Activated CD4-positive, alpha-beta T cell treated with anti-CD3 and anti-CD28 coated beads, Interleukin-2, Interleukin-4, amounts not matched to agents 100 ng/mL and 50 ng/mL, durations not matched to agents 16 hours and 8 hours (primary cell): Measurements from ENCODE around the gene CAMTA1.
"Not testable (repeated sequence)": the region's sequence is repeated elsewhere in the genome, so short reads cannot be mapped to it uniquely, and the experiment has no call there.

Experiments
- DNase-seq: peaks from one replicate; pipeline ENCODE4 v3.0.0-alpha.2; 2020; ENCODE audit warnings: low spot score

CAMTA1 gene

DNA sequence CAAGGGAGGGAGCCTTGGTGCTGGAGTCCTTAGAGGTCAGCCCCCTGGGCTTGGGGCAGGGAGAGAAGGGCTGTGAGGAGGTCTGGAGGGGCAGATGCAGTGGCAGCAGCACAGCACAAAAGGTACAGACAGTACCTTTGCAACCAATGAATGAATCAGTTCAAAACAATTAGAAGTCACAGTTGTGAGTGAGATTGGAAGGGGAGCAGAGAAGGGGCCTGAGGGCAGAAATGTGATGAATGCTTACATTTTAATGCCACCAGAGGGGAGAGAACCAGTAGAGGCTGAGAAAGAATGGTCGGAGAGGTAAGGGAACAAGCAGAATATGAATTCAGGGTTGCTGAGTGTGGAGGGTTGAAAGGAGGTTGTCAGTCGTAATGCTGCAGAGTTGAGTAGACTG, 24.2 kb downstream of the CAMTA1 start:
- no peak for DNase-seq

DNA sequence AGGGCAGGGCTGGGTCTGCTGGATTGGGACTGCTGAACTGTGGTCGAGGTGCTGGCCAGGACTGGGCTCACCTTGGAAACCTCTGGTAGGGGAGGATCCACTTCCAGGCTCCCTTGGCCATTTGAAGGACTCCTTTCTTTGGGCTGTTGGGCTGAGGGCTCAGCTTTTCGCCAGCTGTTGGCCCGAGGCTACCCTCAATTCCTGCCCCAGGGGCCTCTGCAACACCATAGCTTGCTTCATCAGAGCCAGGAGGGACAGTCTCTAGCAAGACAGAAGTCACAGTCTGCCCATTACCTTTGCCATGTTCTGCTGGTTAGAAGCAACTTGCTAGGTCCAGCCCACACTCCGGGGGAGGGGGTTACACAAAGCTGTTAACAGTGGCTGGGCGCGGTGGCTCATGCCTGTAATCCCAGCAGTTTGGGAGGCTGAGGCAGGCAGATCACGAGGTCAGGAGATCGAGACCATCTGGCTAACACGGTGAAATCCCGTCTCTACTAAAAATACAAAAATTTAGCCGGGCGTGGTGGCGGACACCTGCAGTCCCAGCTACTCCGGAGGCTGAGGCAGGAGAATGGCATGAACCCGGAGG, 25.0 kb downstream of the CAMTA1 start:
- DNase-seq: not testable (repeated sequence)

DNA sequence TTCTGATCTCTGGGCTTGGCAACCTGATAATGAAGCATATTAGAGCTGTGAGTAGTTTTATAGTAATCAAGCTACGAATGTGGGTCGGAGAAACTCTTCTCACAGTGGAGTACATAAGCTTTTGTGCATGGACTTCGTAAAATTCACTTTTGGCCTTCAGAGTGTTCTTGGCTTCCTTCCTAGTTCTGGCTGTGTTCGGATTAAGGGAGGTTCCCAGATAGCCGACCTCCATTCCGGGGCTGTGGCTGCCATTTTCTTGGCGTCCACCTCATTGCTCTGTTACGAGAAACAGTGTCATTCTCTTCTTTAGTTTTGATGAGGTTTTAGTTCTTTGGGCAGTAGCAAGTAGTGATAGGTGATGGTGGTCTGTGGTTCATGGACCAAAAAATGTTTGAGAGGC, 26.3 kb downstream of the CAMTA1 start:
- DNase-seq: no peak

DNA sequence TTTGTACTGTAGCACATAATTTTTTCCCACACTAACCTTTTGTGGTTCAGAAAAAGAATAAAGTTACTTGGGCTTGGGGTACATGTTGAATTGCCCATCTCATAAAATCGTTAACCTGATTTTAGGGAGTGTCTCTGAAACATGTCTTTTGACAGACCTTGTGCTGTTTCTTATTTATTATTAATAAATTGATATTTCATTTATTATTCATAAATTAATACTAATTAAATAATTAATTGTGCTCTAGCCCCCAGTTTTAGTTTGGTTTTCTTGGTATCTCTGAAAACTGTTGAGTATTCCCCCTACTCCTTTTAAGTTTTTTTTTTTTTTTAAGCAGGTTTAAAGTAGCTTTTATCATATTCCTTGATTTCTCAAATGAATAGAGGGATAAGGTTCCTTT, 27.9 kb downstream of the CAMTA1 start:
- DNase-seq: no peak

DNA sequence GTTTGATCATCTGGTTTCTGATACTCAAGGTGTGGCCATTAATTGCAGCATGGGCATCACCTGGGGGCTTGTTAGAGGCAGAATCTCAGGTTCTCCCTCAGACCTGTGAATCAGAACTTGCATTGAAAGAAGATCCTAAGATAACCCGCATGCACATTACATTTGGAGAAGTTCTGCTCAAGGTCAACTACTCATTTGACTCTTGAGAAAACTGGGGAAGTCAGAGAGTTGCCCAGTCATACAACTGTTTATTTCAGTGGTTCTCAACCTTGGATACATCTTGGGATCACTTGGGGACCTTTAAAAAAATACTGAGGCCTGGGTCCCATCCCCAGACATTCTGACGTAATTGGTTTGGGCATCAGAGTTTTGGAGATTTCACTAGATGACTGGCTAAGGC, 30.5 kb downstream of the CAMTA1 start:
- DNase-seq: no peak

DNA sequence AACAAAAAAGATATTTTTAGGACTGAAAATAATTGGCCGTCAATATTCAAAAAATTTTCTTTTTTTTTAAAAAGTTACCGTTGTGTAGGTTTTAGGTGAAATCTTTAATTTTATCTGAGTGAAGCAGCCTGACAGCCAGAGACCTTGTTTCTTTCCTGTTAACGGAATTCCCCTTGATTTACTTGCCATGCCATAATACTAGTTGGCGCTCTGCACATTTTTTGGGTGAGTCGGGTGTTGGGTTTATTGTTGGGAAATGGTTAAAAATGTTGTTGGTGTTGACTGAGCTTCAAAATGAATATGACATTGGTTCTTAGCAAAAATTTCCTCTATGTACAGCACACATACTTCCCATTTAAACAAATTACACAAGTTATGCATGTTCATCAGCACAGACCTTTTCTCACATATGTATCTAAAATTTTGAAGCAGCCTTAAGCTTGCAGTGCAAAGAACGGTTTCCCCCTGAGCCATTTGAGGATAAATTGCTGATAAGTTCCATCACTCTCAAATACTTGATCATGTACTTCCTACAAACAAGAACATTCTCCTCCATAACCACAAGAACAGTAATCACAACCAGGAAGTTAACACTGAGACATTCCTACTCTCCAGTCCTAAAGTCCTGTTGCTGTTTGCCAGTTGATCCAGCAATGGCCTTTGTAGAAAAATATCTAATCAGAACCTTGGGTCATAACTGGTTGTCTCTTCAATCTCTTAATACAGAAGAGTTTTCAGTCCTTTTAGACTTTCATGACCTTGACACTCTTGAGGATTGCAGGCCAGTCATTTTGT, 34.2 kb downstream of the CAMTA1 start:
- DNase-seq: no peak

DNA sequence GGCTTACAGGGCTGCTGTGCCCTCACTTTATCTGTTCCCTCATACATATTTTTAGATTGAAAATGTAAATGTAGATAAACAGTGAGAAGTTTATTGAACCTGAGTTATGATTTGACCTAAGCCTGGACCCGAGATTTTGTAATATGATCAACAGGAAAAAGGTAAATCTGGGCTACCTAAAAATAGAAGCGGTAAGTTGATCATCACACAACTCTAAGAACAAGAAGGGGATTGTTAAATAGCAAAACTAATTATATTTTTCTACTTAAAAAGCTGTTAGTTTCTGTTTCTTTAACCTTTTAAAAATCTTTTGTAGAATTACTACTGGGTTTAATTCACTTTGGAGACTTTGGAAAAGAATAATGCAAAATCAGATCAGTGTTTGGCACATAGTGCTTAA, 35.6 kb downstream of the CAMTA1 start:
- DNase-seq: no peak

DNA sequence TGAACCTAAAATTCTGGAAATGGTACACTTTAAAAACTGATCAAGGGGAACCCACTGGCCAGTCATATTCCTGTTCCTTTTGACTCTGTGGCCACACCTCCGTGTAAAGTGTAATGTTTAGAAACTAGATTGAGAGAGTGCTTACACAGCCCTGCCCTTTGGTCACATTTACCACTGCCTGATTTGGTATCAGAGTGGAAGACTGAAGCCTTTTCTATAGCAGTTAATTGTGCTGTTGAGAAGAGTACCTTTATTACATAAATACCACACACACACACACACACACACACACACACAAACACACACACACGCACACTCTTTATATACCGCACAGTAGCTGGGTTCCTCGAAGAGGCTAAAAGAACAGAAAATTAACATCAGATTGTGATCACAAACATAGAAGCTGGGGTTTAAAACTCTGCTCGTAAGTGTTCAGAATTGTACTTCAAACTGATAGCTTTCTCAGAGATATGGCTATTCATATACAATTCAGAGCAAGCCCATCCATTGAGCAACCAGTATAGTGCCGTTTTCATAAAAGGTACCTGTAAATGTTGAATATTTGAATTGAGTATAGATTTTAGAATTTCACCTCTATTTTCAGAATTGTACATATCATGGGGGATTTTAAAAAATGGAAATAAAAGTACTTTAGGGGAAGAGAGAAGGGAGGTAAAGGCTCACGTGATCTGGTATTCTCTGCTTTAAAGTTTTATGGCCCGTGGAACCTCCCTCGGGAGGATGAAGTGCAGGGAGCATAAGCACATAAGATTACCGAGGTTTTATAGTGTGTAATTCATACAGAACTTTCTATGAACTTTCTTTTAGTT, 37.5 kb downstream of the CAMTA1 start:
- DNase-seq: no peak

DNA sequence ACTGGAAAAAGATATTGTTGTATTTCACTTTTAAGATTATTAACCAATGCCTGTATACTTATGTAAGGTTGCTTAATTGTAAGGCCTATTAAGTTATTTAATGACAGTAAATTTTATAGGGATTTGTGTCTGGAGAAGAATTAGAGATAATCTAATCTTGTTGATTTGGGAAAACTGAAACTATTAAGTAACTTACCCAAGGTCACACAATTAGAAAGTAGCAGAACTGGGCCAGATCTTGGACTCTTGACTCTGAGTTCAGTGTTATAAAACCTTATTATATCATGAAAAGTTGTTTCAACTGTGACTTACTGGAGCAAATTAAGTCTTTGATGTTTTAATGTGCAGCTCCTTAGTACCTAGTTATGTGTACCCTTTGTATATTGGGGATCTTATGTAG, 38.5 kb downstream of the CAMTA1 start:
- no peak for DNase-seq

DNA sequence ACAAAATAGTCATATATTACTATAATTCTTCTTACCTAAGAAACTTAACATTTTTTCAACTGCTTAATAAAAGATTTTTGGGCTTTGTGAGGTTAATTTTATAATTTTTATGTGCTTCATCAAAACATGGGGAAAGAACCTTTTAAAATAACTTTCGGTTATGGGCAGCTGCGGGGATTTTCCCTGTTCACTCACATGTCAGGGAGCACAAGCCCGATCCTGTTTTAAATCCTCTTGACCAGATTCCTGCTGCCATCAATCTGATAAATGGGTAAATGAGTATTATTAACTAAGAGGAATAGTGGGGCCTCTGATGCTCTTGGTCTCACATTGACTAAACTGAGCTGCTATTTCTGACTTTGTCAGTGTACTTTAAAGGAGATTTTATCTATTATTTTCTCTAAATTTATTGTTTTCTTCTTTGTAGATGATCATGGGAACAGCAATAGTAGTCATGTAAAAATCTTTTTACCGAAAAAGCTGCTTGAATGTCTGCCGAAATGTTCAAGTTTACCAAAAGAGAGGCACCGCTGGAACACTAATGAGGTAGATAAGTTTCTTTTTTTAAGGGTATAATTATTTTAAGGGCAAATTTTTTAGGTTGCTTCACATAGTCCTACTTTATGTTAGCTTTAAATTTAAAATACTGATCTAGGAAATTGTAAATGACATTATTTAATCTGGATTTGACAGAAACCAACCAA, 39.6 kb downstream of the CAMTA1 start:
- no peak for DNase-seq

DNA sequence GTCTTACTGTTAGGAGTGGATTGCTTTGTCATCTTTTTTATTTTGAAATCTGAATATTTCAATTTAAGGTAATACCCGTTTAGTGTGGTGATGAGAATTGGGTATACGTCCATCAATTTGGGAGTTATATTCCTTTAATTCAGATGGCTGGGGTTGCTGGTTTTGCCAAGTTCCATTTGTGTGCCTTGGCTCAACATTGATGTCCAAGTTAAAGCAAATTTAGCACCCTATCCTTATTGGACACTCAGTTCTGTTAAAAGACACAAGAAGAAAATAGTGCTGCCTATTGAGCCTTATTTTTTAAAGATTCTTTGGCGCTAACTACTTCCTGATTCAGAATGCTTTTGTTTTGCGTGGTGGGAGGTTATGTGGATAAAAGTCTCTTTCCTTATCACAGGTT, 40.6 kb downstream of the CAMTA1 start:
- no peak for DNase-seq

DNA sequence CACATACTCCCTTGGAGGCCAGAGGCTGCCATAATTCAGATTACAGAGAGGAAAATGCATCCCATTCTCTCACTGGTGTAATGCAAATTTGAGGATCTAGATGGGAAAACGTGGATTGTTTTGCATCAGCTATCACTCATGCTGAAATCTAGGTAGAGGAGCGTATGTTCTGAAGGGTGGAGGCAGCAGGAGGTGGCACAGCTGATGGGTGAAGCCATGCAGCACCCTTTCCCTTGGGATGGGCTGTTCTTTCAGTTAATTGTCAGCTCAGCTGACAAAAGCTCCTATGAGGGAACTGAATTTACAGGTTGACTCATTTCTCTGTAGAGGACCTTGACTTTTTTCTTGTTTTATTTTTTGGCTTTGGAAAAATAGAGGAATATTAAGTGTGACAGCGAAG, 41.8 kb downstream of the CAMTA1 start:
- DNase-seq: no peak

DNA sequence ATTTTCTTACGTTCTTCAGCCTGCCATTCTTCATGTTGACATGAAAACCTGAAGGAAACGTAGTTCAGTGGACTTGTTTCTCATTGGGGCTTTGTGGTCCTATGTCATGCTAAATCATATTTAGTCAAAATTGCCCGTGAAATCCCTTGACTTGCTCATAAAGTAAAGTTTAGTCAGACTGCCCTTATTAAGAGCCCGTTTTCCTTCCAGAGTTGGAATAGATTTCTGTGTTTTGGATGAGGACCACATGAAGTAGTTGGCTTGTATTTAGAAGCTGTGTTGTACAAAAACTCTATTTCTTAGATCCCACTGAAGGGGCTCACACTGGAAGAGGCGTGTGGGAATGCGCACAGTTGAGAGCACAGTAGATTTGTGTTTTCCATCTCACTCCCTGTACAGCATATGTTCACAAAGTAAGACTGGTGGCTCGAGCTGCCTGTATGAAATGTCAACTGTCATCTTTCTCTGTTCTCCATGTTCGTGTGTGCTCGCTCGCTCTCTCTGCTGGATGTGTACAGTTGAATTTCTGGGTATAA, 42.4 kb downstream of the CAMTA1 start:
- DNase-seq: no peak

DNA sequence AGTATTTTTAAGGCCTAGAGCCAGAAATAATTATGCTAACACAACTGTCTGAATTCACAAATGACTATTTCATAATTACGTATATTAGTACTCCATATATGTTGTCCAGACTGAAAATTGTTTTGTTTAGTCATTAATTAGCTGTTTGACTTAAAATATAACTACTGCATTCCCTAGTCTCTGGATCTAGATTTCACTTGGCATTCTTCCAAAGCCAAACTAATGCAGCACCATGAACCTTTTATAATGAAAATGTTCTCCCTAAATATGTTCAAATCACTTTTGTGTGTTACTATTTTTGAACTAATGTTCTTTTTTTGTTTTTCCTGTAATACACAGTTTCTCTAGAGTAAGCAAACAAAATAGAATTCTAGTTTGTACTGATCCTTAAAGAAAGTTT, 46.1 kb downstream of the CAMTA1 start:
- DNase-seq: no peak

DNA sequence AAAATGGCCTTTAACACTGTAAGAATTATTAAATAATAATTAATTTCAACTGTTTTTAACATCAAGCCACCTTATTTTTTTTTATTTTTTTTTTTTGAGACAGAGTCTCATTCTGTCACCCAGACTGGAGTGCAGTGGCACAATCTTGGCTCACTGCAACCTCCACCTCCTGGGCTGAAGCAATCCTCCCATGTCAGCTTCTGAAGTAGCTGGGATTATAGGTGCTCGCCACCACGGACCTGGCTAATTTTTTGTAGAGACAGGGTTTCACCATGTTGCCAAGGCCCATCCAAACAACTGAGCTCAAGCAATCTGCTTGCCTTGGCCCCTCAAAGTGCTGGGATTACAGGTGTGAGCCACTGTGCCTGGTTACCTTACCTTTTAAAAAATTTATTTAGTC, 46.8 kb downstream of the CAMTA1 start:
- not testable (repeated sequence) for DNase-seq

DNA sequence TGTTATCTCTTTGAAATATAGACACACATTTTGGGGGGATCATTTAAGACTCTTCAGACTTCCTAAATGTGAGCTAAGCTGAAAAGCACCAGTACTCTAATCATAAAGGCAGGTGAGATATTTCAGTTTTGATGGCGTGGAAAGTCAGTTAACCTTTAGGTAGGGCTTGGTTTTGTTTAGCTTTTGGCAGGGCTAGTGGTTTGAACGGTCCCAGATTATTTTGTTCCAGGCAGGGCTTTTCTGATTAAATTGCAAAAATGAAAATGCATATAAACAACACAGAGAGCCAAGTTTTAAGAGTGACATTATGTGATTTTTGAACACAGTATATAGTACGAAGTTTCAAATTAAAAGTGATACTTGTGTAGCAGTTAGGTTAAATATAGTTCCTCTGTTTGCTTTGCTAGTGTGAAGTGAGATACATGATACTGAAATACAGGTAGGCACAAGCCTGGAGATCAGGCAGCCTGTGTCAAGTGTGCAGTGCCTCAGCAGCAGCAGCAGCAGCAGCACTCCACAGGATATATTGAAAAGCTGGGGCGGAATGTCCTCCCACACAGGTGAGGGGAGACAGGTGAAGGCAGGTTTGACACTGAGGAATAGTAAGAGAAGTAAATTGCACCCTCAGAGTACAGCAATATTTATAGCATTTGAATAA, 47.4 kb downstream of the CAMTA1 start:
- DNase-seq: no peak

DNA sequence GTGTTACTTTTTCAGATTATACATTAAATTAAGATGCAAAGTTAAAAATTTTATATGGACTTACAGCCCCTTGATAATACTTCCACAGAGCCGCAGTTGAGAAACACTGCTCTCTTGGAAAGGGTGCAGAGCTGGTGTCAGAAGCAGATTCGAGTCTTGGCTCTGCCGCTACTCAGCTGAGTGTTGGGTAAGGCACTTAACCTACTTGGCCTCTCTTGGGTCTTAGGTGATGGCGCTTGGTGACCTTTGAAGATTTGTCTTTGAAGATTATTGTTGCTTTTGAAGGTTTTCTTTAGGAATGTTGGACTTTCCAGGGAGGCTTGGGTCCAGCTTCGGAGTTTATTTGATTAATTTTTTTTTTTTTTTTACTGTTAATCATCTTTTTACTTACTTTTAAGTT, 48.5 kb downstream of the CAMTA1 start:
- DNase-seq: no peak

DNA sequence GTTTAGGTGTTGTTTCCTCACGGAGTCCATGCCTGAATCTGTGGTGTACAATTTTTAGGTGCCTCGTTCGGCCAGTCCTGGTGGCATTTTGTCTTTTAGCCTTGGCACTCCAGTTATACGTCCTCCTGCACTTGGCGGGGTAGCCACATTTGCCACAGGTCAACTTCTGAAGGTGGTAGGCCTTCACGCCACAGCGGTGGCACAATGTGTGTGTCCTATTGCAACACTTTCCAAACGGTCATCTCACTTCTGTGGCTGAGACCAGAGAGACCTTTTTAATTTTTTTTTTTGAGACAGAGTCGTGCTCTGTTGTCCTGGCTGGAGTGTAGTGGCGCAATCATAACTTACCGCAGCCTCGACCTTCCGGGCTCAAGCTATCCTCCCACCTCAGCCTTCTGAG, 49.1 kb downstream of the CAMTA1 start:
- DNase-seq: no peak

DNA sequence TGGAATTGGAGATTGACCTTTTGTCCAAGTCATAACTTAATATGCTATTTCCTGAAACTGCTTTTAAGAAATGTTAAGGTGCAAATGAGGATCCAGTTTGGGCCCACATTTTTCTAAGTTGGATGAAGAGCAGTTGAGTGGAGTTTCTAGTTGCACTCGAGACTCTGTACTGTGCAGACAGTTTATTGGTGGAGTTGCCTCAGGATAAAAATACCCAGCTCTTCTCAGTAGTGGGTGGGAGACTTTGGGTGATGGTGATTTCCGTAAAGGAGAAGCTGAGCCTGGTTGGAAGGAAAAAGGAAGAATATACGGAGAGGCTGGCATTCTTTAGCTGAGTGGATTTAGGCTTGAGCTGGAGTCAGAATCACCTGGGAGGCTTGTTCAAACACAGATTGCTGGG, 49.9 kb downstream of the CAMTA1 start:
- DNase-seq: no peak

DNA sequence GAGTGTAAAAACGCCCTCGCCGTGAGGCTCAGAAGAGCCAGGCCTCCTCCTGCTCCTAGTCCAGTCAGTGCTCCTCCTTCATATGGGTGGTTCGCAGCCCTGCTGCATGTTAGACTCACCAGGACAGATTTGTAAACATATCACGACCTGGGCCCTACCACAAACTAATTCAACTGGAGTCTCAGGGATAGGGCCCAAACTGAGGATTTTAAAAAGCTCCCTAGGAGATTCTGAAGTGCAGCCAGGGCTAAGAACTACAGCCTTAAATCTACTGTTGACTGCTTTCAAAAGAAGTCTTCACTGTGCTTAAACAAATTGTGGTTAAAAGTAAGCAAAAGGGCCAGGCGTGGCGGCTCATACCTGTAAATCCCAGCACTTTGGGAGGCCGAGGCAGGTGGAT, 57.0 kb downstream of the CAMTA1 start:
- DNase-seq: no peak

DNA sequence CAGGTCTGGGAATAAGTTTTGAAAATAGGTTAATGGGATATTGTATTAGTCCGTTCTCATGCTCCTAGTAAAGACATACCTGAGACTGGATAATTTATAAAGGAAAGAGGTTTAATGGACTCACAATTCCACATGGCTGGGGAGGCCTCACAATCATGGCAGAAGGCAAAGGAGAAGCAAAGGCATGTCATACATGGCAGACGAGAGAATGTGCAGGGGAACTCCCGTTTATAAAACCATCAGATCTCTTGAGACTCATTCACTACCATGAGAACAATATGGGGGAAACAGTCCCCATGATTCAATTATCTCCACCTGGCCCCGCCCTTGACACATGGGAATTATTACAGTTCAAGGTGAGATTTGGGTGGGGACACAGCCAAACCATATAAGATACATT, 60.5 kb downstream of the CAMTA1 start:
- DNase-seq: not testable (repeated sequence)

DNA sequence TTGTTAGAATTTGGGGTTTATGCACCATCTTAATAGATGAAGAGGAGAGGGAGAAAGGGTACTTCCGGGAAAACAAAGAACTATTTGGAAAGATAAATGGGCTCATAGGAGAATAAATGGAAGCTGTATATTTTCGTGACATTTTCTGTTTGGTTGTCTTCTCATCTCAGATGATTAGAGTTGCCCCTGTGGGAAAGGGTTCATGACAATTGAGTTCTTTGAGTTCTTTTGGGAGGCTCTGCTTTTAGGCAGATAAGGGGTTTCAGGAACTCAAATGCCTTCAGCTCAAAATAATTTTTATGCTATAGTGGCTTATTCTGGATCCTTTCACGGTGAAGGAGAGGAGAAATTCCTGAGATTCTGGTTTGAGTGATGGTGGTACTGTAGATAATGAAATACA, 63.6 kb downstream of the CAMTA1 start:
- DNase-seq: no peak
